Stimulated activated memory B cell treated with anti-CD40 and anti-IgM and Interleukin-4, amounts not matched to agents 10 μg/mL and 1 μg/mL and 100 μg/mL, for 72 hours (primary cell): ENCODE data around the gene TSPAN12.

Source experiments
- ATAC-seq: fragments of 150-1000 bp; cut with Tn5 transposase; 2 replicates; pipeline ENCODE4 v1.10.0; 2021
- H3K27ac Mint-ChIP-seq: one replicate; pipeline ENCODE4 v1.8.0; 2022; ENCODE audit warnings: mild to moderate bottlenecking, mixed read lengths
- H3K27me3 Mint-ChIP-seq: one replicate; pipeline ENCODE4 v1.8.0; 2022; ENCODE audit warnings: mixed read lengths
- H3K36me3 Mint-ChIP-seq: one replicate; pipeline ENCODE4 v1.8.0; 2022; ENCODE audit warnings: mixed read lengths
- H3K4me1 Mint-ChIP-seq: one replicate; pipeline ENCODE4 v1.8.0; 2022; ENCODE audit warnings: mixed read lengths
- H3K4me3 Mint-ChIP-seq: one replicate; pipeline ENCODE4 v1.8.0; 2022; ENCODE audit warnings: mild to moderate bottlenecking, moderate library complexity, mixed read lengths
- H3K9me3 Mint-ChIP-seq: one replicate; pipeline ENCODE4 v1.8.0; 2022; ENCODE audit warnings: mixed read lengths

Gene TSPAN12

DNA sequence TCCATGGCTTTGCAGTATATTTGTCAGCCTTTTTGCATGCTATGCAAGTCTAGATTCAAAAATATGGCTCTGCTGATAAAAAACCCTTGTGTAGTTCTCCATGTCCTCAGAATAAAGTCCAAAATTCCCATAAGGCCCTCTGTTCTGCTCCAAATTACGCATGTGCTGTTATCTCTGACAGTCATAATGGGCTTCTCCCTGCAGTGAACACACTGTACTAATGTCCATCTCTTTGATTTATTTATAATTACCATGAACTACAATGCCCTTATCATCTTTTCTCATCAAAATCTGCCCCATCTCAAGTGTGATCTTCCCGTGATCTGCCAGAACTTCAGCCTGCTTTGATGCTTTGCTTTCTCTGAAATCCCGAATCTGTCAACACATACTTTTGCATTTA lies 87.7 kb downstream of the TSPAN12 start:
- Mint-ChIP-seq H3K36me3 (no peaks in the 10 kb centered on the region), H3K27me3 (peaks cover 8% of the 10 kb centered on the region), H3K4me3 (no peak overlapping the region), H3K9me3 (no peaks in the 10 kb centered on the region), H3K4me1 (no peaks in the 10 kb centered on the region), H3K27ac (no peak overlapping the region)
- ATAC-seq: no peak

DNA sequence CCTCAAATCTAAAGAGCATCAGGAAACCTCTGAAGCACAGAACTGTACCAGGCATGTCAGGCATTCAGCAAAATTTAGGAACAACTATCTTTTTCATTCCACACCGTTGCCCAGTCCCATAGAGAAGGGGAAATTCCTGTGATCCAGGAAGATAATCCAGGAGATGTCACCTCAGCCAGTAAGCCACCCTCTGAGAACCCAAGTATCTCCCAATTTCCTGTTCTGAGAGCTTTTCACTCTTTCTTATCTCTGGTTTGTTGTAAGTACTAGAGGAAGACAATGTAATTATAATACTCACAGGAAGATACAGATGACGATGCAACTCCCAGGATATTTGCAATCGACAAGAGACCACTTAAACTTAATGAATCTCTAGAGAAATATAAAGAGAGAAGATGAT lies 97.1 kb downstream of the TSPAN12 start:
- H3K27me3 Mint-ChIP-seq: no peaks in the 10 kb centered on the region
- no peaks in the 10 kb centered on the region for H3K4me1 Mint-ChIP-seq
- no peaks in the 10 kb centered on the region for H3K9me3 Mint-ChIP-seq
- no peak overlapping the region for H3K27ac Mint-ChIP-seq
- no peak overlapping the region for H3K4me3 Mint-ChIP-seq
- ATAC-seq: no peak
- no peaks in the 10 kb centered on the region for H3K36me3 Mint-ChIP-seq

DNA sequence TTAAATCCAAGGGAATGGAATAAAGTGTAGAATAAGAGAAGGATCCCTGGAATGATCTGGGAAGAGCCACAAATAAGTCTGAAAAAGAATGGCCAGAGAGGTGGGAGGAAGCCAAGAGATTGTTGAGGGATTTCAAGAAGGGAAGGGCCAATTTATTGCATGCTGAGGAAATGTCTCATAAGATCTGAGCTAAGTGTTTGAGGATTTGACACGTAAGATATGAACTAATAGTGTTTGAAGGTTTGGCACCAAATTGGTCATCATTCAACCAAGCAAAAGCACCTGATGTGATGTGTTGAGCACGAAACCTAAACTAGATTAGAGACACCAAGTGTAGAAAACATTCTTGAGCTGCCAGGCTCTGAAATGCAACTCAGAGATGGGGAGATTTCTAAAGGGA lies 97.9 kb downstream of the TSPAN12 start:
- Mint-ChIP-seq H3K27me3 (no peaks in the 10 kb centered on the region), H3K27ac (no peak overlapping the region), H3K9me3 (no peaks in the 10 kb centered on the region), H3K4me1 (no peaks in the 10 kb centered on the region), H3K36me3 (no peaks in the 10 kb centered on the region), H3K4me3 (no peak overlapping the region)
- no peak for ATAC-seq

DNA sequence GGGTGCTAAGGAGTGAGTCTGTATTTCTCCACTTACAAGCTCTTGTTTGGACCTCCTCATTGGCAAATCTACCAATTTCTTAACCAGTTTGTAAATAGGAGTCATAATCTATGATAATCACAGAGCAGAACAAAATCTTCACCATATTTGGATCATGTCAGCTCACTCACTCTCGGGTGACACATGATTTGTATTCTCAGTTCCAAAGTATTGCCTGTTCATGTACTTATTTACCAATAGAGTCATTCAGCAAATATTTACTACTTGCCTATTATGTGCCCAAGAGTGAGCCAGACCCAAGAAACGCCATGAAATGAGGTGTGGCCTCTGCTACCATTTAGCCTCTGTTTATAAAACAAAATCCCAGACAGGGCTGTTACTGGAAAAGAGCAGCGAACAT lies 114.8 kb downstream of the TSPAN12 start:
- H3K36me3 Mint-ChIP-seq: no peaks in the 10 kb centered on the region

DNA sequence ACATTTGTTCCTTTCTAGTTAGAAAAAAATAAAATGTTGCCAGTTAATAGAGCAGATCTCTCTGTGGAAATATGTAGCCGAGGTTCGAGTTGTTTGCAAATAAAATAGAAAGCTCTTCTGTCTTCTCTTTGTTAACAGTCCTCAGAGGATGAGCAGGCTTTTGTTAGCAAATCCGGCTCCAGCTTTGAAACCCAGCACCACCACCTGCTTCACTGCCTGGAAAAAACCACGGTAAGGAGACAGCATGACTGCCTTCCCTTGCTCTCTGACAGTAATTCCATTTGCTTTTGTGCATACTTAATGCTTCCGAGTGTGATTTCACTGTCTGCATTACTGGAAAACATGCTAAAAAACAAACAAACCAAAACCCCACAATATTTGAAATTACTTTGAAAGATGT lies 115.6 kb downstream of the TSPAN12 start:
- Mint-ChIP-seq H3K9me3 (no peaks in the 10 kb centered on the region), H3K27ac (no peak overlapping the region), H3K27me3 (no peaks in the 10 kb centered on the region), H3K4me3 (no peak overlapping the region), H3K36me3 (no peaks in the 10 kb centered on the region), H3K4me1 (no peaks in the 10 kb centered on the region)
- ATAC-seq: no peak

More for the DNA sequence above, 114.8 kb downstream of the TSPAN12 start:
- Mint-ChIP-seq H3K27ac (no peak overlapping the region), H3K9me3 (no peaks in the 10 kb centered on the region), H3K4me3 (no peak overlapping the region), H3K27me3 (no peaks in the 10 kb centered on the region), H3K4me1 (no peaks in the 10 kb centered on the region)
- no peak for ATAC-seq

DNA sequence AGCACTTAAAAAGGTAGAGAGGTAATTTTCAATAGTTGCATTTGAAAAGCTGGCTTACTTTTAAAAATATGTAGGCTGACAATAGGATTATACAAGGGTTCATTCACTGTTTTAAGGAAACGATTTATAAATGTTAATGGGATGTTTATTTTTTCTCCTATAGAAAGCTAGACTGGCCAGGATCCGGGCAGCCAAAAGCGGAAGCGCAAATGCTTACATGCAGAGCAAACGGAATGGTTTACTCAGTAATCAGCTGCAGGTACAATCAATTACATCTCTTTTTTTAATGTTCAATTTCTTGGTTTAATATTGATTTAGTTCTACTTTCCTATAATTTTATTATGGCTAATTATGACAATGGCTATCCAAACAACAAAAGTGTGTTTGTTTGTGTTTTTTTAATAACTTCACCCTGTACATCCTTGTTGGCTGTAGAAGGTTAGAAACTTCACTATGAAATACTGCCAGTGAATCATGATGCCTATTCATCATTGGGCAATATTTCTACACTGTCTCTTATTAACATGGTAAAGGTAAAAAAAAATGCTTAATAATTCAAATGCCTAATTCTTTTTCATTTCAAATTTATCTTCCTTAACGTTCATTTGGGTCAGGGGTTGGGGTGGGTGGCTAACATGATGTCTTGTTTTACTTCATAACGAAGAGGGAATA lies 116.4 kb downstream of the TSPAN12 start:
- Mint-ChIP-seq H3K4me1 (no peaks in the 10 kb centered on the region), H3K27ac (no peak overlapping the region), H3K9me3 (no peaks in the 10 kb centered on the region), H3K4me3 (no peak overlapping the region), H3K36me3 (no peaks in the 10 kb centered on the region), H3K27me3 (no peaks in the 10 kb centered on the region)
- no peak for ATAC-seq

DNA sequence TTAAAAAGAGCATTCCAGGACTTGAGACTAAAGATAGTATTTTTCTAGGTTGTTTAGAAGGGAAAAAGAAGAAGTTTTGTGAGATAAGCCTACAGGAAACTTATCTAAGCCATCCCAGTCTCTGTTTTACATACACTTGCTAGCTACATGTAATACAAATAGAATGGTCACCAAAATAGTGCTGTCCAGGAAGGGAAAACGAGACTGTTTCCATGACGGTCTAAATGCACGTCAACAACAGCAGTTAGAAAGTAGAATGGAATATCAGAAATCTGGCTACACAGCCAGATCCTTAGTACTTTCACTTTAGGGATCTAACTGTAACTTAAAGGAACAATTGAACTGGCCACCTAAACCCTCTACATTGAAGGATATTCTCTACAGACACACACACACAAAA lies 117.6 kb downstream of the TSPAN12 start:
- Mint-ChIP-seq H3K27ac (no peak overlapping the region), H3K36me3 (no peaks in the 10 kb centered on the region), H3K4me3 (no peak overlapping the region), H3K4me1 (no peaks in the 10 kb centered on the region), H3K9me3 (no peaks in the 10 kb centered on the region), H3K27me3 (no peaks in the 10 kb centered on the region)
- ATAC-seq: no peak

DNA sequence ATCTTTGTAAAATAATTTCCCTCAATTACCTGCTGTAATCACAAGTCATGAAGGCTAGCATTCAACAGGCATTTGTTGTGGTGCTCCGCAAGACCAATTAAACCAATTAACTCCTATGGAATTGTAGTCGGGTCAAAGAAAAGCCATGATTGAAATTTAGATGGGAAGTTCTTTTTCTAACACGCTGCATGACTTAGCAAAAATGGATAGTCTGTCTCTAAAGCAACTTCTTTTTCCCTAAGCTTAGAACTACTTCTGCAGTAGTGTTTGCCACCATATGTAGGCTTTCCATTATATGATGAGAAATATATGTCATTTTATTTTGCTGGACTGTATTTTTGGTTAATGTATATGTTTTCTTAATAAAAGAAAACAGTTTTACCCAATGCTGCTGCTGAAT lies 119.1 kb downstream of the TSPAN12 start:
- Mint-ChIP-seq H3K27ac (no peak overlapping the region), H3K4me3 (no peak overlapping the region), H3K4me1 (no peaks in the 10 kb centered on the region), H3K27me3 (no peaks in the 10 kb centered on the region), H3K36me3 (no peaks in the 10 kb centered on the region), H3K9me3 (no peaks in the 10 kb centered on the region)
- ATAC-seq: no peak
